ENCODE data around the gene ABCA4. TPM values are rescaled to one million over a fixed set of nuclear protein-coding genes. Genes with fewer than 3 reads are reported as not detected.

ABCA4 gene
- total RNA-seq, 4 donors from 2014 or later, result 0.19 to 1.7 (median 0.45) TPM

DNA sequence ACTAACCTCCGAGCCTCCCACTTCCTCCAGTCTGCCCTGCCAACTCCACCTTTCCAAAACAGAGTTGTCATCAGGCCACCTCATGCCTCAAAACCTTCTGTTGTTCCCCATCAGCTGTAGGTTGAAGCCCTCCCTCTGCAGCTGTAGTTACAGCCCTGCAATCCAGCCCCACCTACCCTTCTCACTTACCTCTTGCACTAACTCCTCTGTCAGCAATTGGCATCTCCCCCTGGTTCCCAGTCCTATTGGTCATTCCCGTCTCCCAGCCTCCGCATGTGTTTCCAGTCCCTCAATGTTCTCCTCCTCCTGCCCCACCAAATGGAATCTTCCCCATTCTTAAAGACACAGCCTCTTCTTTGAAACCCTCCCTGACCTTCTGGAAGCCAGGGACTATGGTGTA lies 111.6 kb downstream of the ABCA4 start:
- Histone ChIP-seq H3K4me1 (no peaks in the 10 kb centered on the region), H3K4me3 (no peak overlapping the region), H3K27ac (replicated peaks in 1 of 4) (no peak overlapping the region), H3K27me3 (peaks cover 0 to 13% (median 0%) of the 10 kb centered on the region in 4 donors), H3K9me3 (no peaks in the 10 kb centered on the region), H3K36me3 (no peaks in the 10 kb centered on the region)
- intact Hi-C loops (cut with DNase I), result no loop called here
- TF ChIP-seq POLR2AphosphoS5 (IDR thresholded peaks at IDR 0.05) (no peak), EP300 (IDR thresholded peaks at IDR 0.05) (no peak), POLR2A (IDR thresholded peaks at IDR 0.05; ENCODE audit: low read depth) (no peak)
- TF ChIP-seq, protein P1, sequence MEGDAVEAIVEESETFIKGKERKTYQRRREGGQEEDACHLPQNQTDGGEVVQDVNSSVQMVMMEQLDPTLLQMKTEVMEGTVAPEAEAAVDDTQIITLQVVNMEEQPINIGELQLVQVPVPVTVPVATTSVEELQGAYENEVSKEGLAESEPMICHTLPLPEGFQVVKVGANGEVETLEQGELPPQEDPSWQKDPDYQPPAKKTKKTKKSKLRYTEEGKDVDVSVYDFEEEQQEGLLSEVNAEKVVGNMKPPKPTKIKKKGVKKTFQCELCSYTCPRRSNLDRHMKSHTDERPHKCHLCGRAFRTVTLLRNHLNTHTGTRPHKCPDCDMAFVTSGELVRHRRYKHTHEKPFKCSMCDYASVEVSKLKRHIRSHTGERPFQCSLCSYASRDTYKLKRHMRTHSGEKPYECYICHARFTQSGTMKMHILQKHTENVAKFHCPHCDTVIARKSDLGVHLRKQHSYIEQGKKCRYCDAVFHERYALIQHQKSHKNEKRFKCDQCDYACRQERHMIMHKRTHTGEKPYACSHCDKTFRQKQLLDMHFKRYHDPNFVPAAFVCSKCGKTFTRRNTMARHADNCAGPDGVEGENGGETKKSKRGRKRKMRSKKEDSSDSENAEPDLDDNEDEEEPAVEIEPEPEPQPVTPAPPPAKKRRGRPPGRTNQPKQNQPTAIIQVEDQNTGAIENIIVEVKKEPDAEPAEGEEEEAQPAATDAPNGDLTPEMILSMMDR (IDR thresholded peaks at IDR 0.05), result no peak
- DNase-seq (ENCODE audit: extremely low spot score), result no peak
- WGBS, result 97% methylated on average over 2 of the region's 3 CpGs

DNA sequence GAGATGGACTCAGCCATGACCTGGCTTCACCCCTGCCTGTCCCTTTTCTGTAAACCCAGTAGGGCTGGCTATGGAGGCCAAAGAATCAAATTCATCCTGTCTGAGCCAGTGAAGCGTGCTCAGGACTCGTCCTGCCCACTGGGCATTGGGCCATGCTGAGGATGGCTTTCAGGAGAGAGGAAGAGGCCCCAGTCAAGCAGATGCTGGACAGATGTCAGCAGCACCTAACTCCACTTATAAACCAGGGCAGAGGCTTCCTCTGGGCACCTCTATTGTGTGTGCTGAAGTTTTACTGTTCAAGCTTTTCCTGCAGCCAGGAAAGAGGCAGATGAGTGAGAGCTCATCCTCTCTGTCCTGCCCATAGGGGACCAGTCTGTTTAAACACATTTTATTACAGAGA lies 114.3 kb downstream of the ABCA4 start:
- Histone ChIP-seq H3K4me1 (no peaks in the 10 kb centered on the region), H3K4me3 (no peak overlapping the region), H3K27ac (replicated peaks in 1 of 4) (no peak overlapping the region), H3K36me3 (no peaks in the 10 kb centered on the region), H3K9me3 (no peaks in the 10 kb centered on the region), H3K27me3 (peaks cover 0 to 6% (median 0%) of the 10 kb centered on the region in 4 donors)
- WGBS, result 77% methylated on average over 2 of the region's 2 CpGs
- intact Hi-C loops (cut with DNase I), result no loop called here
- no peak for DNase-seq (ENCODE audit: extremely low spot score)
- no peak for TF ChIP-seq POLR2A (IDR thresholded peaks at IDR 0.05; ENCODE audit: low read depth)
- no peak for TF ChIP-seq POLR2AphosphoS5 (IDR thresholded peaks at IDR 0.05)
- TF ChIP-seq EP300 (IDR thresholded peaks at IDR 0.05), result no peak
- TF ChIP-seq, protein P1 (IDR thresholded peaks at IDR 0.05), result no peak

DNA sequence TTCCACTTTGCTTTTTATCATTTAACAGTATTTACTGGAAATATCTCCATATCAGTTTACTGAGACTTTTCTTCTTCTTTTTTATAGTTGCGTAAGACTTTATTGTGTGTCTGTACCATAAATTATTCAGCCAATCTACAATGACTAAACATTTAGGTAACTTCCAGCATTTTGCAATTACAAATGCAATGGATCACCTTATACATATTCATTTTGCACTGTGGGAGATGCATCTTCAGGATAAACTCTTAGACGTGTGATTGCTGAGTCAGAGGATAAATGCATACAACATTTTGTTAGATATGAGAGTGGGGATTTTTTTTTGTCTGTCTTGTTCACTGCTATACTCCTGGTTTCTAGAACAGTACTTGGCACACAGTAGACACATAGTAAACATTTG lies 116.0 kb downstream of the ABCA4 start:
- TF ChIP-seq, protein P1 (IDR thresholded peaks at IDR 0.05), result no peak
- no peak for TF ChIP-seq POLR2A (IDR thresholded peaks at IDR 0.05; ENCODE audit: low read depth)
- no peak for TF ChIP-seq POLR2AphosphoS5 (IDR thresholded peaks at IDR 0.05)
- TF ChIP-seq EP300 (IDR thresholded peaks at IDR 0.05), result no peak
- Histone ChIP-seq H3K27me3 (peaks cover 0 to 4% (median 0%) of the 10 kb centered on the region in 4 donors), H3K4me3 (no peak overlapping the region), H3K36me3 (no peaks in the 10 kb centered on the region), H3K9me3 (no peaks in the 10 kb centered on the region), H3K27ac (replicated peaks in 1 of 4) (no peak overlapping the region), H3K4me1 (no peaks in the 10 kb centered on the region)
- no peak for DNase-seq (ENCODE audit: extremely low spot score)
- intact Hi-C loops (cut with DNase I), result no loop called here
- 68% methylated on average over 2 of the region's 2 CpGs for WGBS

DNA sequence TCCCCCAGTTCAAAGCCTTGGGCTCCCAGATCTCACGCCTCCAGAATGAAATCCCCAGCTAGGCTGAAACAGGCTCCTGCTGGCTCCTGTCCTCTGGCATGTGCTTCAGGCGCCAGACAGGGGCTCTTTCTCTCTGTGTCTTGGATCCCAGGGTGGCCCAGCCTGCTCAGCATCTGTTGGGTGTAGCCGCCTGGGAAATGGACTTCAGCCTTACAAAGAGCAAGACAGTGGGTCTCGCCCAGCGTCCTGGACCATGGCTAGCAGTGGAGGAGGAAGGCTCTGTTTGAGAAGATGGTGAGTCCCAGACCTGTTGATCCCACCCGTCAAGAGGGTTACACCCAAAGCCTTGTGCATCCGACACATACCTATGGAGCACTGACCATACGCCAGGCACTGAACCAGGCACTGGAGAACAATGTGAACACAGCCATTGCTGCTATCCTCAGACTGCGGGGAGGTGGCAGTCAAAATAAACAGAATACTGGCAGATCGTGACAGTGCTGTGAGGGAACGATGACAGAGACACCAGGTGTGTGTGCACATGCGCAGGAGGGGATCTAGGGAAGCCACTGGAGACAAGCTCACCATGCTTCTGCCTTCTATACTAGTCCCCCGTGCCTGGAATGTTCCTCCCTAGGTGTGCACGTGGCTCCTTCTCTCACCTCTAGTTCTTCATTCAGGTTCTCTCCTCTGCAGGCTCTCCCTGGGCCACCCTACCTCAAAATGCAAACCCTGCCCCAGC lies 118.7 kb downstream of the ABCA4 start:
- 91% methylated on average over 11 of the region's 14 CpGs for WGBS
- no peak for DNase-seq (ENCODE audit: extremely low spot score)
- H3K9me3 ChIP-seq, result no peaks in the 10 kb centered on the region
- H3K4me1 ChIP-seq, result no peaks in the 10 kb centered on the region
- H3K36me3 ChIP-seq, result no peaks in the 10 kb centered on the region
- peaks cover 0 to 4% (median 0%) of the 10 kb centered on the region in 4 donors for H3K27me3 ChIP-seq
- intact Hi-C loops (cut with DNase I), result no loop called here
- TF ChIP-seq EP300 (IDR thresholded peaks at IDR 0.05) (no peak), POLR2A (IDR thresholded peaks at IDR 0.05; ENCODE audit: low read depth) (no peak), POLR2AphosphoS5 (IDR thresholded peaks at IDR 0.05) (no peak)
- TF ChIP-seq, protein P1 (IDR thresholded peaks at IDR 0.05), result no peak
- H3K4me3 ChIP-seq, result no peak overlapping the region
- no peak overlapping the region for H3K27ac ChIP-seq (replicated peaks in 1 of 4)

Measured in esophagus muscularis mucosa (tissue), 4 donors.